Measurements from ENCODE around the gene TRPM3.

DNA sequence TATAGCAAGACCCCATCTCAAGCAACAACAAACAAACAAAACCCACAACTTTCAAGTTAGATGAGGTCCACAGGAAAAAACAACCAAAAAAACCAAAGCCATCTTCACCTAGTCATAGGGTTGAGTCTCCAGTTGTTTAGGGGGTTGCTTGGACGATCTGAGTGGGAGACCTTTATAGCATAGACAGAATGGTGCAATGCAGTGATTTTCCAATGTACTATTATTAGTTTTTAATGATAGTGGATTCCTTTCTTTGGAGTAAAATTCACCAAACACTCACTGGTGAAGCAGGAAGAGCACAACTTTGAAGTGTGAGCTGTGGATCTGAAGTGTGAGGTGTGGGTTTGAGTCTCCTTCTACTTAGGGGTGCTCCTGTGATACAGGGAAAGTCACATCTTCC, 640.0 kb downstream of the TRPM3 start:
- TF ChIP-seq, protein P1, sequence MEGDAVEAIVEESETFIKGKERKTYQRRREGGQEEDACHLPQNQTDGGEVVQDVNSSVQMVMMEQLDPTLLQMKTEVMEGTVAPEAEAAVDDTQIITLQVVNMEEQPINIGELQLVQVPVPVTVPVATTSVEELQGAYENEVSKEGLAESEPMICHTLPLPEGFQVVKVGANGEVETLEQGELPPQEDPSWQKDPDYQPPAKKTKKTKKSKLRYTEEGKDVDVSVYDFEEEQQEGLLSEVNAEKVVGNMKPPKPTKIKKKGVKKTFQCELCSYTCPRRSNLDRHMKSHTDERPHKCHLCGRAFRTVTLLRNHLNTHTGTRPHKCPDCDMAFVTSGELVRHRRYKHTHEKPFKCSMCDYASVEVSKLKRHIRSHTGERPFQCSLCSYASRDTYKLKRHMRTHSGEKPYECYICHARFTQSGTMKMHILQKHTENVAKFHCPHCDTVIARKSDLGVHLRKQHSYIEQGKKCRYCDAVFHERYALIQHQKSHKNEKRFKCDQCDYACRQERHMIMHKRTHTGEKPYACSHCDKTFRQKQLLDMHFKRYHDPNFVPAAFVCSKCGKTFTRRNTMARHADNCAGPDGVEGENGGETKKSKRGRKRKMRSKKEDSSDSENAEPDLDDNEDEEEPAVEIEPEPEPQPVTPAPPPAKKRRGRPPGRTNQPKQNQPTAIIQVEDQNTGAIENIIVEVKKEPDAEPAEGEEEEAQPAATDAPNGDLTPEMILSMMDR (conservative IDR thresholded peaks at IDR 0.05; ENCODE audit: low read depth, low read length), result no peak
- TF ChIP-seq EZH2 (IDR thresholded peaks at IDR 0.05; ENCODE audit: low read length, unreplicated experiment), result no peak

All from PC-3 (cell line).